ENCODE data around the gene ASIC1. TPM values are rescaled to one million over a fixed set of nuclear protein-coding genes. Genes with fewer than 3 reads are reported as not detected.
"Not testable (repeated sequence)": the region's sequence is repeated elsewhere in the genome, so short reads cannot be mapped to it uniquely, and the experiment has no call there.

Gene ASIC1
- total and polyA plus RNA-seq, 2 of the 4 experiments (the other 2 are of a cell fraction) = 1.6 to 9.9 TPM

DNA sequence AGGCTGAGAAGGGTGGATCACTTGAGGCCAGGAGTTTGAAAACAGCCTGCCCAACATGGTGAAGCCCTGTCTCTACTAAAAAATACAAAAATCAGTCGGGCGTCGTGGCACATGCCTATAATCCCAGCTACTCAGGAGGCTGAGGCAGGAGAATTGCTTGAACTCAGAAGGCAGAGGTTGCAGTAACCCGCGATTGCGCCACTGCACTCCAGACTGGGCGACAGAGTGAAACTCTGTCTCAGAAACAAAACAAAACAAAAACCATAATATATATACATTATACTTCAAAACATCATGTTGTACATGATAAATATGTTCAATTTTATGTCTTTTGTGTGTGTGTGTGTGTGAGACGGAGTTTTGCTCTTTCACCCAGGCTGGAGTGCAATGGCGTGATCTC lies 26.9 kb upstream of the ASIC1 start:
- CTCF ChIA-PET = interaction anchor here (1.8 kb wide), 1 partner anchor 9 kb away, joined by 4 read pairs; no protein-coding TSS in a partner anchor
- H3K4ac ChIP-seq (ENCODE audit: low read depth, low read length); H3K4me3 ChIP-seq (ENCODE audit: insufficient read depth, low read depth, low read length); H3K9me3 ChIP-seq (ENCODE audit: control insufficient read depth, insufficient read depth, low read length); H2BK20ac ChIP-seq (ENCODE audit: low read depth, low read length); intact Hi-C loops (cut with micrococcal nuclease); H4K20me1 ChIP-seq (ENCODE audit: insufficient read depth, low read length); H4K8ac ChIP-seq (ENCODE audit: low read depth in 2 of 2, low read length in 2 of 2); H3K23ac ChIP-seq (ENCODE audit: low read depth, low read length); H3K9ac ChIP-seq (ENCODE audit: low read depth, low read length); H2BK5ac ChIP-seq (ENCODE audit: low read depth, low read length, poor library complexity, severe bottlenecking); H2BK15ac ChIP-seq (ENCODE audit: low read depth, low read length); in situ Hi-C loops (cut with MboI; ENCODE audit: low sequenced_read_pairs); H3K79me1 ChIP-seq (ENCODE audit: low read depth in 1 of 2, low read length in 2 of 2); H2AK5ac ChIP-seq (ENCODE audit: low read depth, low read length); H3K18ac ChIP-seq (ENCODE audit: low read depth, low read length); H3K36me3 ChIP-seq (ENCODE audit: control insufficient read depth, insufficient read depth, low read length); H4K91ac ChIP-seq (ENCODE audit: insufficient read depth, low read depth, low read length); H3K4me2 ChIP-seq (ENCODE audit: low read depth, low read length); H3K4me1 ChIP-seq (ENCODE audit: control insufficient read depth, insufficient read depth, low read length); H2AK9ac ChIP-seq (replicated peaks; ENCODE audit: low read depth, low read length, poor library complexity); H3K56ac ChIP-seq (ENCODE audit: extremely low read depth, insufficient read depth, low read length); BruUV-seq (replicated peaks); H3K27ac ChIP-seq (ENCODE audit: insufficient read depth, low read length); DNase-seq; H2AFZ ChIP-seq (replicated peaks; ENCODE audit: low read length, poor library complexity); H2BK120ac ChIP-seq (ENCODE audit: low read depth, low read length); H3K9me1 ChIP-seq (ENCODE audit: insufficient read depth, low read length); H3K14ac ChIP-seq (replicated peaks; ENCODE audit: low read depth, low read length); H3K27me3 ChIP-seq (ENCODE audit: control insufficient read depth, insufficient read depth, low read length); H4K5ac ChIP-seq (ENCODE audit: low read depth, low read length); ATAC-seq (ENCODE audit: low read depth); POLR2A ChIA-PET (ENCODE audit: unreplicated experiment); dilution Hi-C loops (cut with HindIII; ENCODE audit: low sequenced_read_pairs, unreplicated experiment): not testable (repeated sequence)
- no CpG with 5 or more reads among the region's 9 CpGs for WGBS, 2 experiments (ENCODE audit: extremely low coverage in 2 of 2, insufficient read length in 1 of 2)

Measured in IMR-90 (cell line).